Measurements from ENCODE around the gene ZNF593OS. TPM values are rescaled to one million over a fixed set of nuclear protein-coding genes. Genes with fewer than 3 reads are reported as not detected.

ZNF593OS gene
- total and polyA plus RNA-seq, 5 donors from 2014 or later, result 0.53 to 1.3 (median 1.1) TPM; not detected in 2

GRCh38 chr1:26161415-26162219, 10.0 kb downstream of the ZNF593OS start:
- H3K27ac ChIP-seq (ENCODE audit: insufficient read depth, low read length, poor library complexity, severe bottlenecking), result no peak overlapping the region

GRCh38 chr1:26160527-26161414, 10.9 kb downstream of the ZNF593OS start:
- H3K27ac ChIP-seq (ENCODE audit: insufficient read depth, low read length, poor library complexity, severe bottlenecking), result no peak overlapping the region
- peaks cover 31% of the 10 kb centered on the region for H3K4me1 ChIP-seq (ENCODE audit: control insufficient read depth, insufficient read depth, low read length, poor library complexity, severe bottlenecking)
- Mint-ChIP-seq H3K4me1 (peaks cover 0 to 17% (median 5%) of the 10 kb centered on the region in 4 donors), H3K27ac (no peak overlapping the region), H3K9me3 (no peaks in the 10 kb centered on the region), H3K36me3 (no peaks in the 10 kb centered on the region), H3K27me3 (peaks cover 55% of the 10 kb centered on the region), H3K4me3 (no peak overlapping the region)
- no peak overlapping the region for H3K4me3 ChIP-seq (ENCODE audit: low read depth, low read length)
- DNase-seq, result no peak
- no peaks in the 10 kb centered on the region for H3K36me3 ChIP-seq (ENCODE audit: control insufficient read depth, insufficient read depth, low read length)
- ATAC-seq (ENCODE audit: low read depth in 2 of 2), result no peak
- H3K9me3 ChIP-seq (ENCODE audit: control insufficient read depth in 2 of 2, low read length in 2 of 2), result no peaks in the 10 kb centered on the region
- H3K27me3 ChIP-seq (ENCODE audit: control insufficient read depth, insufficient read depth, low read length), result peaks cover 10% of the 10 kb centered on the region

More at GRCh38 chr1:26161415-26162219, 10.0 kb downstream of the ZNF593OS start:
- H3K4me3 ChIP-seq (ENCODE audit: low read depth, low read length), result no peak overlapping the region
- H3K27me3 ChIP-seq (ENCODE audit: control insufficient read depth, insufficient read depth, low read length), result peaks cover 10% of the 10 kb centered on the region
- H3K4me1 ChIP-seq (ENCODE audit: control insufficient read depth, insufficient read depth, low read length, poor library complexity, severe bottlenecking), result peaks cover 28% of the 10 kb centered on the region
- DNase-seq (peak in 1 of 3 donors; percentile 56), ATAC-seq (ENCODE audit: low read depth in 2 of 2) (peak; percentile 16 to 37)
- peaks cover 0 to 20% (median 5%) of the 10 kb centered on the region in 4 donors for H3K4me1 Mint-ChIP-seq
- no peaks in the 10 kb centered on the region for H3K9me3 ChIP-seq (ENCODE audit: control insufficient read depth in 2 of 2, low read length in 2 of 2)
- H3K4me3 Mint-ChIP-seq, result peak overlapping the region in 3 of 4 donors; percentile 66 to 76 (median 72)
- H3K27me3 Mint-ChIP-seq, result peaks cover 50% of the 10 kb centered on the region
- no peaks in the 10 kb centered on the region for H3K36me3 ChIP-seq (ENCODE audit: control insufficient read depth, insufficient read depth, low read length)
- no peaks in the 10 kb centered on the region for H3K36me3 Mint-ChIP-seq
- no peaks in the 10 kb centered on the region for H3K9me3 Mint-ChIP-seq
- no peak overlapping the region for H3K27ac Mint-ChIP-seq

GRCh38 chr1:26159743-26160039, 11.9 kb downstream of the ZNF593OS start:
- Histone ChIP-seq H3K9me3 (ENCODE audit: control insufficient read depth in 2 of 2, low read length in 2 of 2) (no peaks in the 10 kb centered on the region), H3K36me3 (ENCODE audit: control insufficient read depth, insufficient read depth, low read length) (no peaks in the 10 kb centered on the region), H3K4me1 (ENCODE audit: control insufficient read depth, insufficient read depth, low read length, poor library complexity, severe bottlenecking) (peaks cover 31% of the 10 kb centered on the region), H3K4me3 (ENCODE audit: low read depth, low read length) (no peak overlapping the region), H3K27me3 (ENCODE audit: control insufficient read depth, insufficient read depth, low read length) (peaks cover 10% of the 10 kb centered on the region), H3K27ac (ENCODE audit: insufficient read depth, low read length, poor library complexity, severe bottlenecking) (no peak overlapping the region)
- Mint-ChIP-seq H3K9me3 (no peaks in the 10 kb centered on the region), H3K36me3 (no peaks in the 10 kb centered on the region), H3K27ac (no peak overlapping the region), H3K4me3 (peak overlapping the region in 1 of 4 donors; percentile 75), H3K4me1 (peaks cover 0 to 12% (median 5%) of the 10 kb centered on the region in 4 donors), H3K27me3 (peaks cover 65% of the 10 kb centered on the region)
- no peak for ATAC-seq (ENCODE audit: low read depth in 2 of 2)
- DNase-seq, result no peak

GRCh38 chr1:26158908-26159742, 12.5 kb downstream of the ZNF593OS start, which contains the start of gene FAM110D:
Gene FAM110D (plus strand): TSS chr1:26159079. CDS start chr1:26161292, 2,213 bp downstream.
- Histone ChIP-seq H3K4me3 (ENCODE audit: low read depth, low read length) (no peak within 1 kb of the TSS), H3K27me3 (ENCODE audit: control insufficient read depth, insufficient read depth, low read length) (peaks cover 11% of the 10 kb centered on the region), H3K9me3 (ENCODE audit: control insufficient read depth in 2 of 2, low read length in 2 of 2) (no peaks in the 10 kb centered on the region), H3K4me1 (ENCODE audit: control insufficient read depth, insufficient read depth, low read length, poor library complexity, severe bottlenecking) (peaks cover 27% of the 10 kb centered on the region), H3K27ac (ENCODE audit: insufficient read depth, low read length, poor library complexity, severe bottlenecking) (no peak within 1 kb of the TSS), H3K36me3 (ENCODE audit: control insufficient read depth, insufficient read depth, low read length) (no peaks in the 10 kb centered on the region)
- H3K27me3 Mint-ChIP-seq, result peaks cover 70% of the 10 kb centered on the region
- H3K27ac Mint-ChIP-seq, result no peak within 1 kb of the TSS
- peaks cover 0 to 9% (median 5%) of the 10 kb centered on the region in 4 donors for H3K4me1 Mint-ChIP-seq
- ATAC-seq (ENCODE audit: low read depth in 2 of 2) (no peak), DNase-seq (no peak)
- no peaks in the 10 kb centered on the region for H3K9me3 Mint-ChIP-seq
- peak within 1 kb of the TSS in 3 of 4 donors; percentile 18 to 75 (median 35) for H3K4me3 Mint-ChIP-seq
- H3K36me3 Mint-ChIP-seq, result no peaks in the 10 kb centered on the region

GRCh38 chr1:26158271-26158907, 13.2 kb downstream of the ZNF593OS start:
- Histone ChIP-seq H3K36me3 (ENCODE audit: control insufficient read depth, insufficient read depth, low read length) (no peaks in the 10 kb centered on the region), H3K9me3 (ENCODE audit: control insufficient read depth in 2 of 2, low read length in 2 of 2) (no peaks in the 10 kb centered on the region), H3K27ac (ENCODE audit: insufficient read depth, low read length, poor library complexity, severe bottlenecking) (no peak overlapping the region), H3K4me1 (ENCODE audit: control insufficient read depth, insufficient read depth, low read length, poor library complexity, severe bottlenecking) (peaks cover 20% of the 10 kb centered on the region), H3K27me3 (ENCODE audit: control insufficient read depth, insufficient read depth, low read length) (peaks cover 14% of the 10 kb centered on the region), H3K4me3 (ENCODE audit: low read depth, low read length) (no peak overlapping the region)
- Mint-ChIP-seq H3K9me3 (peaks cover 0 to 2% (median 0%) of the 10 kb centered on the region in 7 donors), H3K27me3 (peaks cover 73% of the 10 kb centered on the region), H3K4me3 (peak overlapping the region in 2 of 4 donors; percentile 18 to 35), H3K36me3 (no peaks in the 10 kb centered on the region), H3K27ac (no peak overlapping the region), H3K4me1 (peaks cover 0 to 7% (median 3%) of the 10 kb centered on the region in 4 donors)
- ATAC-seq (ENCODE audit: low read depth in 2 of 2) (no peak), DNase-seq (no peak)

- peaks cover 0 to 2% (median 0%) of the 10 kb centered on the region in 7 donors for H3K9me3 Mint-ChIP-seq
- Histone ChIP-seq H3K27me3 (ENCODE audit: control insufficient read depth, insufficient read depth, low read length) (peaks cover 9% of the 10 kb centered on the region), H3K27ac (ENCODE audit: insufficient read depth, low read length, poor library complexity, severe bottlenecking) (no peak overlapping the region), H3K9me3 (ENCODE audit: control insufficient read depth in 2 of 2, low read length in 2 of 2) (no peaks in the 10 kb centered on the region), H3K36me3 (ENCODE audit: control insufficient read depth, insufficient read depth, low read length) (no peaks in the 10 kb centered on the region), H3K4me1 (ENCODE audit: control insufficient read depth, insufficient read depth, low read length, poor library complexity, severe bottlenecking) (peaks cover 9% of the 10 kb centered on the region), H3K4me3 (ENCODE audit: low read depth, low read length) (no peak overlapping the region)
- no peak for ATAC-seq (ENCODE audit: low read depth in 2 of 2)
- H3K4me1 Mint-ChIP-seq, result peaks cover 0 to 2% (median 0%) of the 10 kb centered on the region in 4 donors
- H3K4me3 Mint-ChIP-seq, result no peak overlapping the region
- no peak overlapping the region for H3K27ac Mint-ChIP-seq
- peaks cover 75% of the 10 kb centered on the region for H3K27me3 Mint-ChIP-seq
- no peaks in the 10 kb centered on the region for H3K36me3 Mint-ChIP-seq
- DNase-seq, result no peak
These were observed 15.2 kb downstream of the ZNF593OS start for GRCh38 chr1:26156285-26157038.

All from CD4-positive, CD25-positive, alpha-beta regulatory T cell (primary cell).